ENCODE results near the gene LMO1.

The LMO1 gene

GRCh38 chr11:8283100-8283464 is 19.4 kb upstream of the LMO1 start:
- no peak overlapping the region for H3K4me3 ChIP-seq (ENCODE audit: low read depth, low read length)
- DNase-seq (ENCODE audit: low read depth) = no peak

GRCh38 chr11:8282631-8283030 is 19.0 kb upstream of the LMO1 start:
- no peak overlapping the region for H3K4me3 ChIP-seq (ENCODE audit: low read depth, low read length)
- no peak for DNase-seq (ENCODE audit: low read depth)
- TF ChIP-seq, protein P1, sequence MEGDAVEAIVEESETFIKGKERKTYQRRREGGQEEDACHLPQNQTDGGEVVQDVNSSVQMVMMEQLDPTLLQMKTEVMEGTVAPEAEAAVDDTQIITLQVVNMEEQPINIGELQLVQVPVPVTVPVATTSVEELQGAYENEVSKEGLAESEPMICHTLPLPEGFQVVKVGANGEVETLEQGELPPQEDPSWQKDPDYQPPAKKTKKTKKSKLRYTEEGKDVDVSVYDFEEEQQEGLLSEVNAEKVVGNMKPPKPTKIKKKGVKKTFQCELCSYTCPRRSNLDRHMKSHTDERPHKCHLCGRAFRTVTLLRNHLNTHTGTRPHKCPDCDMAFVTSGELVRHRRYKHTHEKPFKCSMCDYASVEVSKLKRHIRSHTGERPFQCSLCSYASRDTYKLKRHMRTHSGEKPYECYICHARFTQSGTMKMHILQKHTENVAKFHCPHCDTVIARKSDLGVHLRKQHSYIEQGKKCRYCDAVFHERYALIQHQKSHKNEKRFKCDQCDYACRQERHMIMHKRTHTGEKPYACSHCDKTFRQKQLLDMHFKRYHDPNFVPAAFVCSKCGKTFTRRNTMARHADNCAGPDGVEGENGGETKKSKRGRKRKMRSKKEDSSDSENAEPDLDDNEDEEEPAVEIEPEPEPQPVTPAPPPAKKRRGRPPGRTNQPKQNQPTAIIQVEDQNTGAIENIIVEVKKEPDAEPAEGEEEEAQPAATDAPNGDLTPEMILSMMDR (conservative IDR thresholded peaks at IDR 0.05; ENCODE audit: low read depth, low read length) = no peak

More at GRCh38 chr11:8283100-8283464, 19.4 kb upstream of the LMO1 start:
- TF ChIP-seq, protein P1 (conservative IDR thresholded peaks at IDR 0.05; ENCODE audit: low read depth, low read length) = no peak

- TF ChIP-seq, protein P1 (conservative IDR thresholded peaks at IDR 0.05; ENCODE audit: low read depth, low read length) = no peak
- no peak overlapping the region for H3K4me3 ChIP-seq (ENCODE audit: low read depth, low read length)
- DNase-seq (ENCODE audit: low read depth) = no peak
Measured at GRCh38 chr11:8281266-8281665, 17.6 kb upstream of the LMO1 start.

GRCh38 chr11:8277691-8278090 is 14.0 kb upstream of the LMO1 start:
- no peak overlapping the region for H3K4me3 ChIP-seq (ENCODE audit: low read depth, low read length)
- no peak for DNase-seq (ENCODE audit: low read depth)
- TF ChIP-seq, protein P1 (conservative IDR thresholded peaks at IDR 0.05; ENCODE audit: low read depth, low read length) = no peak

GRCh38 chr11:8276528-8276927 is 12.8 kb upstream of the LMO1 start:
- DNase-seq (ENCODE audit: low read depth) = no peak
- TF ChIP-seq, protein P1 (conservative IDR thresholded peaks at IDR 0.05; ENCODE audit: low read depth, low read length) = no peak
- H3K4me3 ChIP-seq (ENCODE audit: low read depth, low read length) = no peak overlapping the region

DNA sequence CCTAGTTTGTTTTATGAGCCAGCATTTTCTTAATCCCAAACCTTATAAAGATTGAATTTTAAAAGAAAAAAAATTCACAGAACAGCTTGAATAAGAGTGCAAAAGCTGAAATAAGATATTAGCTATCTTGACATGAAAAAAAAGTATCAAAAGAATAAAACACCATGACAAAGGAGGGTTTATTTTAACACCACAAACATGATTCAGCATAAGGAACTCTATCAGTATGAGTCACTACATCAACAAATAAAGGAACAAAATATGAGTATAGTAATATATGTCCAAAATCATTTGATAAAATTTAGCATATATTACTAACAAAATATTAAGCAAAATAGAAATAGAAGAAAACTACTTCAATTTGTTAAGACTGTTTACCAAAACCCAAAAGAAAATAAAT is 9.6 kb upstream of the LMO1 start:
- no peak overlapping the region for H3K4me3 ChIP-seq (ENCODE audit: low read depth, low read length)
- DNase-seq (ENCODE audit: low read depth) = peak; percentile 60
- TF ChIP-seq, protein P1 (conservative IDR thresholded peaks at IDR 0.05; ENCODE audit: low read depth, low read length) = no peak

GRCh38 chr11:8271106-8271886 is 7.6 kb upstream of the LMO1 start:
- H3K4me3 ChIP-seq (ENCODE audit: low read depth, low read length) = no peak overlapping the region
- TF ChIP-seq, protein P1 (conservative IDR thresholded peaks at IDR 0.05; ENCODE audit: low read depth, low read length) = no peak
- no peak for DNase-seq (ENCODE audit: low read depth)

All from choroid plexus epithelial cell (primary cell).